Measurements from ENCODE around the gene ARHGEF16.

- TF ChIP-seq EZH2 (IDR thresholded peaks at IDR 0.05; ENCODE audit: insufficient read depth, poor library complexity, severe bottlenecking) = no peak
- no peak for TF ChIP-seq EZH2phosphoT487 (IDR thresholded peaks at IDR 0.05; ENCODE audit: insufficient read depth, low read depth)
These were observed 43.9 kb downstream of the ARHGEF16 start for GRCh38 chr1:3498246-3498930.

Data from GM23248 (cell line).